Activated naive CD4-positive, alpha-beta T cell treated with anti-CD3 and anti-CD28 coated beads for 36 hours (primary cell): Measurements from ENCODE around the gene P3R3URF. TPM values are rescaled to one million over a fixed set of nuclear protein-coding genes. Genes with fewer than 3 reads are reported as not detected.

Source experiments
- CTCF ChIA-PET: fragments of 350-600 bp; sonication (Branson Sonifier 250); formaldehyde crosslinking; loops from one replicate; lab custom pipeline; 2021; ENCODE audit warnings: antibody characterized with exemption; lab: Charles Lee
- DNase-seq: peaks from one replicate; pipeline ENCODE4 v3.0.0-alpha.2; 2020
- H3K27ac Mint-ChIP-seq: one replicate; pipeline ENCODE4 v1.8.0; 2021; ENCODE audit warnings: mild to moderate bottlenecking, mixed read lengths
- H3K27me3 Mint-ChIP-seq: one replicate; pipeline ENCODE4 v1.8.0; 2021; ENCODE audit warnings: low read depth, mixed read lengths
- H3K36me3 Mint-ChIP-seq: one replicate; pipeline ENCODE4 v1.8.0; 2021; ENCODE audit warnings: low read depth, mixed read lengths
- H3K4me1 Mint-ChIP-seq: one replicate; pipeline ENCODE4 v1.8.0; 2021; ENCODE audit warnings: low read depth, mixed read lengths
- H3K4me3 Mint-ChIP-seq: one replicate; pipeline ENCODE4 v1.8.0; 2021; ENCODE audit warnings: mild to moderate bottlenecking, moderate library complexity, mixed read lengths
- H3K9me3 Mint-ChIP-seq: one replicate; pipeline ENCODE4 v1.8.0; 2021; ENCODE audit warnings: mixed read lengths
- intact Hi-C: fragments of 100-400 bp; cut with micrococcal nuclease; formaldehyde crosslinking; loops from one replicate; pipeline ENCODE4 v1.15.1; 2023
- total RNA-seq, 2 experiments: library from RNA; stranded (reverse); gene quantifications; one replicate each; pipeline ENCODE4 v1.2.3, GENCODE V29; 2021

P3R3URF gene
- total RNA-seq, 2 experiments from 2014 or later, result not detected

DNA sequence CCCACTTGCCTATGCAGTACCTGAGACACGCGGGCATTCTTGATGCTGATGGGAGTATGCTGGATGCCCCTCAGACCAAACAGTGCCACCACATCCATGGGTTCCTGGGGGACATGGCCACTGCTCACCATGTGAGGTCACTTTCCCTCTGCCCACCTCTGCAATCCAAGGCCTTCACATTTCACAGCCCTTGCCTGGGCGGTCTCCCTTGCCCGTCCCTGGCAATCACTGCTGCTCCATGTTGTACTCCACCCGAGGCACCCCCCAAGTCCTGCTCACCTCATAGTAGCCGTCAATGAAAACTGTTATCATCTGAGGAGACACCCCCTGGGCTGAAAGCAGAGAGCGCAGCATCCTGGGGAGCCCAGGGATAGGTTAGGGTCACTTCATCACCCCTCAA is 17.0 kb upstream of the P3R3URF start:
- Mint-ChIP-seq H3K4me1 (peaks cover 17% of the 10 kb centered on the region), H3K27ac (no peak overlapping the region), H3K27me3 (no peaks in the 10 kb centered on the region), H3K9me3 (no peaks in the 10 kb centered on the region), H3K4me3 (no peak overlapping the region), H3K36me3 (peaks cover 10% of the 10 kb centered on the region)
- CTCF ChIA-PET, result no interaction called here
- intact Hi-C loops, result no loop called here
- DNase-seq, result no peak

- Mint-ChIP-seq H3K27me3 (no peaks in the 10 kb centered on the region), H3K27ac (no peak overlapping the region), H3K4me3 (no peak overlapping the region), H3K36me3 (peaks cover 15% of the 10 kb centered on the region), H3K9me3 (no peaks in the 10 kb centered on the region), H3K4me1 (peaks cover 10% of the 10 kb centered on the region)
- intact Hi-C loops, result no loop called here
- CTCF ChIA-PET, result interaction anchor here (0.8 to 1.1 kb wide), 2 partner anchors 9 to 11 kb away, joined by 3 read pairs; no protein-coding TSS in a partner anchor
- no peak for DNase-seq
Observed at GRCh38 chr1:46192171-46192570, 15.9 kb upstream of the P3R3URF start.

- H3K4me1 Mint-ChIP-seq, result peaks cover 2% of the 10 kb centered on the region
- DNase-seq, result no peak
- no peaks in the 10 kb centered on the region for H3K27me3 Mint-ChIP-seq
- intact Hi-C loops, result no loop called here
- no peaks in the 10 kb centered on the region for H3K9me3 Mint-ChIP-seq
- H3K36me3 Mint-ChIP-seq, result peaks cover 15% of the 10 kb centered on the region
- no peak overlapping the region for H3K27ac Mint-ChIP-seq
- H3K4me3 Mint-ChIP-seq, result no peak overlapping the region
- CTCF ChIA-PET, result interaction anchor here (1.1 kb wide), 1 partner anchor 10 kb away, joined by 3 read pairs; no protein-coding TSS in a partner anchor
Observed at GRCh38 chr1:46191033-46191701, 14.9 kb upstream of the P3R3URF start.

GRCh38 chr1:46190539-46190938 is 14.3 kb upstream of the P3R3URF start:
- no peak for DNase-seq
- Mint-ChIP-seq H3K27ac (no peak overlapping the region), H3K4me1 (peaks cover 4% of the 10 kb centered on the region), H3K36me3 (peaks cover 15% of the 10 kb centered on the region), H3K27me3 (no peaks in the 10 kb centered on the region), H3K4me3 (no peak overlapping the region), H3K9me3 (no peaks in the 10 kb centered on the region)
- CTCF ChIA-PET, result no interaction called here
- intact Hi-C loops, result no loop called here

DNA sequence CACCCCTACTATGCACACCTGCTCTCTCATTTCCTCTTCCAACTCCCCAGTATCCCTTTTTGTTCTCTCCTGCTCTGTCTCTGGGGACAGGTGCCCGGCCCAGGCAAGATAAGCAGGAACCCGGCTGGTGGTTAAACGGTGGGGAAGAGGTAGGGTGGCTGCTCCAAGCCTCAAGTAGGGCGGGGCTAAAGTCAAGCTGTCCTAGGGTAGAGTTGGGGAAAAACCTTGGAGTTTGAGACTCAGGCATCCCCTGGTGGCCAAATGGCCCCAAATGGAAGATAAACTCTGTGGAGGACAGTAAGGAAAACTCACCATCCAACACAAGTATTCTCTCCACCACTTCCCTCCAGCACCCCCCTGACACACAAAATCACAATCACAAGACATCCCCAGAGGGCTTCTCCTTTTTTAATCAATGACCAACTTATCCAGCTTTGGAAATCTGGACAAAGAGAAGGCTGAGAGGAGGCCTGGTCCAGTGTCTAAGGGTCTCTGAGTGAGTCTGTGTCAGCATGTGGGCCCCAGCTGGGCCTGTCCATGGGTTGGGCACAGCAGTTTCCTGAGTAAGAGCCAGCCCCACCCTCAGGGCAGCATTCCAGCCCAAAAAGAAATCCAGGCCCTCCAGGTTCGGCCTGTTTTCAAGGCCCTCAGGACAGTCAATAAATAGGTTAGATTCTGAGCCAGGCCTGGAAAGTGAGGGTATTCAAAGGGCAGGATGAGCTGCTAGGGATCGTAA is 12.2 kb upstream of the P3R3URF start:
- intact Hi-C loops, result loop anchor here (10.0 kb wide), 2 partner anchors 434 to 604 kb away; partner anchors contain the start of genes IPP and NASP
- H3K27me3 Mint-ChIP-seq, result no peaks in the 10 kb centered on the region

DNA sequence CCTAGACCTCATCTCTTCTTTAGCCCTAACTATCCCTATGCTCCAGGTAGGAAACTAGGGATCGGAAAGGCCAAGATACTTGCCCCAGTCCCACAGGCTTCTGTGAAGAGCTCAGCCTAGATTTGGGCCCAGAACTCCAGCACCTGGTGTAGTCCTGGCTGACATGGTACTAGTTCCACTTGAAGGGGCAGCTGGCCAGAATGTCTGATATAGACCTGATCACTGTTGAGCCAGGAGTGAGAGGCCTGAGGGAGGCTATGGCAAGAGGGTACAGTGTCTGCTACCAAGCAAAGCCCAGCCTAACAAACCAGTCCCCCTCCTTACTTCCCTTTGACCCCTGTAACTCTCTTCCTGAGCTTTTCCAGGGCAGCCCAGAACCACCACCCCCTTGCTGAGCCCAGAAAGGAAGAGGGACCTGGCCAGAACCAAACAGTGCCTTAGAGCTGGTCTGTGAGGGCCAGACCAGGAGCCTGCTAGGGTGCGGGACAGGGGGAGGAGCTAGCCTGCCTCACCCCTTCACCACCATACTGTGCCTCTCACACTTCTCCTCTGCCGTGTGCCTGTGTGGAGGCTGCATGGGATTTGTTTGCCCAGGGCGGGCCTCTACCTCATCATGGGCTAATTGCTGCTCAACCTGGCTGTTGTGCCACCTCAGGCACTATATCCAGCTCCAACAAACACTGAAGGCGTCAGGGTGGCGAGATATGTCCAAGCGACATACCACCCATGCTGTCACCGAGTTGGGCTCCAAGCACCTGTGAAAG is 11.0 kb upstream of the P3R3URF start:
- no peaks in the 10 kb centered on the region for H3K27me3 Mint-ChIP-seq
- no peak overlapping the region for H3K27ac Mint-ChIP-seq
- CTCF ChIA-PET, result interaction anchor here (1.2 kb wide), 1 partner anchor 36 kb away, joined by 6 read pairs; no protein-coding TSS in a partner anchor

More for the DNA sequence above, 12.2 kb upstream of the P3R3URF start:
- Mint-ChIP-seq H3K27ac (no peak overlapping the region), H3K36me3 (peaks cover 14% of the 10 kb centered on the region), H3K4me3 (no peak overlapping the region), H3K4me1 (peaks cover 23% of the 10 kb centered on the region), H3K9me3 (no peaks in the 10 kb centered on the region)
- DNase-seq, result no peak
- CTCF ChIA-PET, result no interaction called here

DNA sequence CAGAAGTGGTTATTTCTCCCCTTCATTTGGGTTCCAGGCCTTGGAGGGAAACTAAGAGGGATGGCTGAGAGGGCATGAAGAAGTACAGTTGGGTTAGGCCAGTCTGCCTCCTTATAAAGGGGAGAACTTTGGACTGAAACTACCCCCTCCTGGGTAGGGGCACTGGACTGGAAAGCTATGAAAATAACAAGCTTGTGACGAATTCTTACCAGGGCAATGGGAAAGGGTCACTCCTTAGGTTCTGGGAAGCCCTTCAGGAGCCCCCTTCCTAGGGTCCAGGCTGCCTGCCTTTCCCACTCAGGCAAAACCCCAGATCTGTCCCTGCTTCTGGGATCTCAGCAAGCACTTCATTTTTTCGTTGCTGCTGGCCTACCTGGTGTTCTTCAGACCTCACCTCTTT is 9.8 kb upstream of the P3R3URF start:
- peaks cover 23% of the 10 kb centered on the region for H3K4me1 Mint-ChIP-seq
- H3K4me3 Mint-ChIP-seq, result no peak overlapping the region
- H3K9me3 Mint-ChIP-seq, result no peaks in the 10 kb centered on the region
- no peaks in the 10 kb centered on the region for H3K27me3 Mint-ChIP-seq
- H3K36me3 Mint-ChIP-seq, result peaks cover 10% of the 10 kb centered on the region
- no peak for DNase-seq
- CTCF ChIA-PET, result no interaction called here
- H3K27ac Mint-ChIP-seq, result peak overlapping the region; percentile 87
- intact Hi-C loops, result loop anchor here (10.0 kb wide), 2 partner anchors 431 to 601 kb away; partner anchors contain the start of genes IPP and NASP

More for the DNA sequence above, 11.0 kb upstream of the P3R3URF start:
- Mint-ChIP-seq H3K9me3 (no peaks in the 10 kb centered on the region), H3K4me3 (no peak overlapping the region), H3K36me3 (peaks cover 12% of the 10 kb centered on the region), H3K4me1 (peaks cover 23% of the 10 kb centered on the region)
- no peak for DNase-seq
- intact Hi-C loops, result loop anchor here (10.0 kb wide), 2 partner anchors 432 to 602 kb away; partner anchors contain the start of genes IPP and NASP

- Mint-ChIP-seq H3K27me3 (no peaks in the 10 kb centered on the region), H3K4me1 (peaks cover 23% of the 10 kb centered on the region), H3K27ac (peak overlapping the region; percentile 87), H3K36me3 (peaks cover 10% of the 10 kb centered on the region), H3K4me3 (peak overlapping the region; percentile 35), H3K9me3 (no peaks in the 10 kb centered on the region)
- intact Hi-C loops, result loop anchor here (1.0 to 10.0 kb wide), 4 partner anchors 13 to 600 kb away; partner anchors contain the start of genes IPP, NASP and POMGNT1
- DNase-seq, result peak; percentile 81
- CTCF ChIA-PET, result interaction anchor here (1.2 to 9.7 kb wide), 3 partner anchors 39 to 149 kb away, joined by 4 to 98 read pairs (median 13); no protein-coding TSS in a partner anchor
Observed at GRCh38 chr1:46184920-46185658, 8.8 kb upstream of the P3R3URF start.

GRCh38 chr1:46183926-46184557 is 7.8 kb upstream of the P3R3URF start:
- Mint-ChIP-seq H3K9me3 (no peaks in the 10 kb centered on the region), H3K27me3 (no peaks in the 10 kb centered on the region), H3K36me3 (peaks cover 5% of the 10 kb centered on the region), H3K4me1 (peaks cover 23% of the 10 kb centered on the region), H3K27ac (peak overlapping the region; percentile 87), H3K4me3 (no peak overlapping the region)
- CTCF ChIA-PET, result interaction anchor here (0.7 to 9.7 kb wide), 7 partner anchors 9 to 148 kb away, joined by 3 to 98 read pairs (median 3); no protein-coding TSS in a partner anchor
- intact Hi-C loops, result loop anchor here (1.0 to 10.0 kb wide), 3 partner anchors 39 to 599 kb away; partner anchors contain the start of genes IPP and NASP
- no peak for DNase-seq

DNA sequence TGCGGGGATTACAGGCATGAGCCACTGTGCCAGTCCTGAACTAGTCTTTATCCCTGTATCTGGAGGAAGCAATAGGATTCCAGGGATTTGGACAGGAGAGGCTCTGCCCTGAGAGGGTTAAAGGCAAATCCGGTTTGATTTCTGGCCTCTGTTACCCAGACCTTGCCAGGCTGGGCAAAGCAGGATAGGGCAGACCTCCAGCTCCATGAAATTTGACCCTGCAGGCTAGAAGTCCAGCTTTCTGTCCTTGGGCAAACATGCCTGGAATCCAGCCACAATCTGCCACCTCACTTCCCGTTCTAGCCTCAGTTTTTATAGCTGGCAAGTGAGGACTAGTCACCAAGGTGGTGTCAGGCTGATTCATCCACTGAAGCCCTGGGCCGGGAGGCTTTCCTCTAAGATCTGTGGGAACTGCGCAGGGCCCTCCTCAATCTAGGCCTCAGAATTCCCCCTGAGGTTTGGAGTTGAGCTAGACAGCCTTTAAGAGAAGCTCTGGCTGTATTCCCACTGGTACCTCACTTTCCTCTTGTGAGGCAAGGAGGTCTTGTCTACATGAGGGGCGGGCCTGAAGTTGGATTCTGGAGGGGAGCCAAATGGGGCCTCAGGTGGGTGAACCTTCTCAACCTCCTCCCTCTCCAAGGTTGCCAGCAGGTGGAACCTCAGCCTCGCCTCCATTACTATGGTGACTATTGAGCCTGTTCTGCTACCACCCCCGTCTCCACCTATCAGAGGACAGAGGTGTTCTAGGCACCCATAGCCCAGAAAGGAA is 7.0 kb upstream of the P3R3URF start:
- peaks cover 23% of the 10 kb centered on the region for H3K4me1 Mint-ChIP-seq
- intact Hi-C loops, result loop anchor here (10.0 kb wide), 2 partner anchors 428 to 598 kb away; partner anchors contain the start of genes IPP and NASP
- no peak overlapping the region for H3K27ac Mint-ChIP-seq
- peaks cover 5% of the 10 kb centered on the region for H3K36me3 Mint-ChIP-seq
- no peaks in the 10 kb centered on the region for H3K27me3 Mint-ChIP-seq
- CTCF ChIA-PET, result interaction anchor here (0.7 to 9.7 kb wide), 11 partner anchors 9 to 147 kb away, joined by 3 to 98 read pairs (median 3); no protein-coding TSS in a partner anchor
- no peaks in the 10 kb centered on the region for H3K9me3 Mint-ChIP-seq
- H3K4me3 Mint-ChIP-seq, result no peak overlapping the region
- no peak for DNase-seq
